T-helper 2 cell (primary cell): ENCODE measurements around the gene APBA2.
"Not testable (repeated sequence)": the region's sequence is repeated elsewhere in the genome, so short reads cannot be mapped to it uniquely, and the experiment has no call there.

Experiments
- DNase-seq, 5 experiments: peaks; one replicate each; pipeline versions ENCODE4 v3.0.0 to v3.0.0-alpha.2; 2012 to 2022

Gene APBA2

DNA sequence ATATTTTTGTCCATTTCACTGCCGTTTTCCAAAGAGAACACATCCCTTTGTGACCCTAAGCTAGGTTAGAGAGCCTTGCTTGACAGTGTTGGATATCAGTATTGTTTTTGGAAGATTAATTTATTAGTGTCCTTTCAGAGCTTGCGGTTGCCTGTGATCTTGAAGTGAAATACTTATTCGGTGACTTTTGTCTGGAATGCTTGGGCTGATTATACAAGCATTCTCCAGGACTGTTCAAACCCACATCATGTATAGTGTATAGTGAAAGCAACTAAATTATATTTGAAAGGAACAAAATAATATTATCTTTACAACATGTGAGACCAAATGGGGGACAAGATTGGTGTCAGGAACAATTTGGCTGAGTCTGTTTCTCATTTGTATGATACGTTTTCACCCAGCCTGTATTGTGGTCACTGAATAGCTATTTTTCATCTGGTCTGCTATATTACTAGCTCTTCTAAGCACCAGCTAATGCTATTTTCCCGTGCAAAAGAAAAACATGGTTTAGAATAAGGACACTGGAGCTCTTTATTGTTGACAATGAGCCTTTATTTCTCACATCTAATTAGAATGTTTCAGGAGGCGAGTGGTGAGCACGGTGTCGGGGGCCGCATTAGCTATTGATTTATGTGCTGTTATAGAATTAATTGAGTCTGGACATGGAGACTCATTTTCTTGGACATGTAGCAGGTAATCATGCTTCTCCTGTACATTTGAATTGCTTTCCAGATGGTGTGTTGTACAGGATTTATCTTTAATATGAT lies 158.1 kb downstream of the APBA2 start:
- DNase-seq, result no peak

DNA sequence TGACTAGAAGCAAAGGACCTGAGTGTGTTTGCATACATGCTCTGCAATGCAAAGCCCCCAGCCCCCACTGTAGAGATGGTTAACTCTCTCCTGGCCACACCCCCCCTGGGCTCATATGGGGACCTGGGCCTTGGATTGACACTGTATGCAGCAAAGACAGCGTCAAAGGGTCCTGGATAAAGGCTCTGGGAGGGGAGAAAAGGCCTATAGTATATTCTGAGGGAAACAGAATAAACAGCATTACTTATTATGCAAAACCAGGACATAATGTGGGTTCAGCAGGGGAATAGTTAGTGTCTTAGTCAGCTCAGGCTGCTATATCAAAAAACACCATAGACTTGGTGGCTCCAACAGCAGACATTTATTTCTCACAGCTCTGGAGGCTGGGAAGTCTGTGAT lies 158.7 kb downstream of the APBA2 start:
- no peak for DNase-seq

DNA sequence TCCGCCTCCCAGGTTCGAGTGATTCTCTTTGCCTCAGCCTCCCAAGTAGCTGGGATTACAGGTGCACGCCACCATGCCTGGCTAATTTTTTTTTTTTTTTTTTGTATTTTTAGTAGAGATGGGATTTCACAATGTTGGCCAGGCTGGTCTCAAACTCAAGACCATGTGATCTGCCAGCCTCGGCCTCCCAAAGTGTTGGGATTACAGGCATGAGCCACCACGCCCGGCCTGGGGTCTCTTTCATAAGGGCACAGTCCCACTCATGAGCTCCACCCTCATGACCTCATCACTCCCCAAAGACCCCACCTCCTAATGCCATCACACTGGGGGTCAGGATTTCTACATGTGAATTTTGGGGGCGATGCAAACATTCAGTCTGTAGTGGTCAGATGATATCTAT lies 159.4 kb downstream of the APBA2 start:
- DNase-seq, result not testable (repeated sequence)

DNA sequence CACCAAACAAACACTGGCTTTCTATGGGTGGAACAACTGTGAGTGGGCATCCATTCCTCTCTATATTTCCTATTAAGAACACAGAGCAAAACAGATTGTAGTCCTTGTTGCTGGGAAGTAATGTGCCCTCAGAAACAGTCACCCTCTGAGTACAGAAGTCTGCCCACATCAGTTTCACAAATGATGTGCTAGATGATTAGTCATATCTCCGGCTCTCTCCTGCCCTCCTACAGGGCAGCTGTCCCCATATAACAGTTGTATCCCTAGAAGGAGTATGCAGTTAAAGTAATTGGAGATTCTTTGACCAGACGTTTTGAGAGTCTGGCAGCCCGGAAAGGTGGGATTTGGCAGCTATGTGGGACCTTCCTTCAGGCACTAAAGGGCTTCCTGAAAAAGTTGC lies 159.9 kb downstream of the APBA2 start:
- DNase-seq, result peak in 1 of 5 experiments; percentile 65

DNA sequence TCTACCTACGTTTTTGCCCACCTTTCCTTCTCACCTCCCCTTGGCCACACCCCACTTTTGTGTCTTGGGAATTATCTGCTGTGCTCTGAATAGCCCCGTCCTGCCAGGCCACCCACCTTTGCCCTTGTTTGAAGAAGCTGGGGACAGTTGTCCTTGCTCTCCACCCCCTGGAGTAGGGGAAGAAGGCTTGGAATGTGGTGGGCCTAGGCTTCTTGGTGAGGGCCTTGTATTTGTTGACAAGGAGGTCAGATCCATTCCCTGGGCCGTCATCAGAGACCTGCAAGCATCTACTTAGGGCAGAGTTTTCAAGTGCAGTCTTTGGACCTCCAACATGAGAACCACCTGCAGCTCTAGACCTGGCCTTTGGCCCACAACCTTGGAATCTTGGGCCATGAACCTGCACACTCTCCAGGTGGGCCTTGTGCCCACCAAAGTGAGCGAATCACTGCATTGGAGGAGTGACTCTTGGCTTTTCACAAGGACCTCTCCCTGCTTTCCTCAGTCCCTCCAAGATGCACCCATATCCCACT lies 160.6 kb downstream of the APBA2 start:
- no peak for DNase-seq

DNA sequence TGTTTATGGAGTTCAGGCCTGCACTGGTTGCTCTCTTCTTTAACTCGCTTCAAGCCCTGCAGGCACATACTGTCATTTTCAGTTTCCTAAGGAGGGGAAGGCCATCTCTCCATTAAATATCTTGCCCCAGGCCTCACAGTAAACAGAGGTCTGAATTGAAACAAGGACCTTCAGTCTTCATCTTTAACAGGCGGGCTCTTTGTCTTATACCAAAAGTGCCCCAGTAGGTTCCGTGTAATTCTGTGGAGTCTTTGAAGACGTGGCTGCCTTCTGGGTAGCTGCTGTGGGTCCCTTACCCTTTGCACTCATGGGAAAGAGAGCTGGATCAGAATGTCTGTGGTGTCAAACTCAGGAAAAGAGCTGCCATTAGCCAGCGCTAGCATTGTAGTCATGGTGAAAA lies 161.2 kb downstream of the APBA2 start:
- DNase-seq, result no peak

DNA sequence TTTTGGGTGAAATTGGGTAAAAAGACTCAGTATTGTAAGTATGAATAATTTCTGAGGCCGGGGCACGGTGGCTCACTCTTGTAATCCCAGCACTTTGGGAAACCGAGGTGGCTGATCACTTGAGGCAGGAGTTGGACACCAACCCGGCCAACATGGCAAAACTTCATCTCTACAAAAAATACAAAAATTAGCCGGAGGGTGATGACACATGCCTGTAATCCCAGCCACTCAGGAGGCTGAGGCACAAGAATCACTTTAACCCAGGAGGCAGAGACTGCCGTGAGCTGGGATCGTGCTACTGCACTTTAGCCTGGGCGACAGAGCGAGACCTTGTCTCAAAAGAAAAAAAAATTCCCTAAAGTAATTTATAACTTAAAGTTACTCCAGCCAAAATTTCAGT lies 162.2 kb downstream of the APBA2 start:
- DNase-seq, result no peak

DNA sequence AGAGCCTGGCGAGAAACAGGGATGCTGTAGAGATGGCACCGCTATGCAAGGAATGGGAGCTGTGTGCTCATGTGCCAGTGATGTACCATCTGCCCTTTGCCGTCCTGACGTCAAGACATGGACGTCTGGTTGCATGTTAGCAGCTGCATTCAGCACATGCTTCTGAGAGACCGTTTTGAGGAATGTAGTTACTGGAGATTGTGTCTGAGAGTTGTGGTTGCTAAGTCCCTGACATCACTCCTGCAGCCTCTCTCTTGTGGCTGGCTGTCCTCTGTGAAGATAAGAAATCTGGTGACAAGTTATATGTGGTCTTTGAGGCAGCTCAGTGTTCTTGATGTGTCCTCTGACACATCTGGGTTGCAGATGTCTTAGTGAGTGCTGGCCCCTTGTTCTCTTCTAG lies 165.1 kb downstream of the APBA2 start:
- peak in 2 of 5 experiments; percentile 7 to 74 for DNase-seq

DNA sequence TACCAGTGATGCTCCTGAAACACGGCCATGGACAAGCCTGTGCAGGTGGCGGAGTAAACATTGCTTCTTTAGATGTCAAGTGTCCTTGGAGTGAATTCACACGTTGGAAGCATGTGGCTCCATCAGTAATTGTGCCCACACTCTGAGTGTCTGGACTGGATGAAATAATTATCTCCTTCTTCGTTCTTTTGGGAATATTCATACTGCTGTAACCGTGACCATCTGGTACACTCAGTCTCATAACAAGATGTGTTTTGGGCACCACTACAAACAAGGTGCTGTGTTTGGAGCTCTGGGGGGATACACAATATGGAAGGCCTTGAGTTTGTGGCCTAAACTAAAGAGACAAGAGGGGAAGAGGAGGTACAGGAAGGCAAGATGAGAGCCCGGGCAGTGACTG lies 165.6 kb downstream of the APBA2 start:
- no peak for DNase-seq

DNA sequence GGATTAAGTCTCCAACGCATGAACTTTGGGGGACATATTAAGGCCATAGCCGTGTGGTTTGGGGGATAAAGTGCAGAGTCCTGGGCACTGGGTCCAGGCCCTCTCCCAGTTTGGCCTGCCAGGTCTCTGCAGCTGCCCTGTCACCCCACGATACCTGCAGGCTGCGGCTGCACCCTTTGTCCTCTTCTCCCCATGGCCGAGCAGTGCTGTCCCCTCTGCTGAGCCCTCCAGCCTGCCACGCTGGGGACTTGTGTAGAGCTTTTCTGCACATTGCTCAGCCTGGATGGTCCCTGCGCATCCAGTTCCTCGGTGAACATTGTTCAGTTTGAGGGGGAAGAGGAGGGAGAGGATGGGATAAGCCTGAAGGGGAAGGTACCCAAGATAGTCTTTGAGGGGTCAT lies 167.2 kb downstream of the APBA2 start:
- no peak for DNase-seq

DNA sequence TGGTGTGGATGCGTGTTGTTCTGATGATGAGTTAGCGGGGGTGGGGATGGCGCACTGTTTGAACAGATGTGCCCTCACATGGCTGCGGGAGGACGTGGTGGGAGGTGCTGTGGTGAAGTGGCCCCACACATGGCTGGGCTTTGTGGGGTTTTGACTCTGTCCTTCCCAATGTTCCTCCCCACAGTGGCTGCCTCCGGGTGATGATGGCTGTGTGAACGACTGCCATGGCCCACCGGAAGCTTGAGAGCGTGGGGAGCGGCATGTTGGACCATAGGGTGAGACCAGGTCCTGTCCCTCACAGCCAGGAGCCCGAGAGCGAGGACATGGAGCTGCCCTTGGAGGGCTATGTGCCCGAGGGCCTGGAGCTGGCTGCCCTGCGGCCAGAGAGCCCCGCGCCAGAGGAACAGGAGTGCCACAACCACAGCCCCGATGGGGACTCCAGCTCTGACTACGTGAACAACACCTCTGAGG lies 167.9 kb downstream of the APBA2 start:
- DNase-seq, result no peak

DNA sequence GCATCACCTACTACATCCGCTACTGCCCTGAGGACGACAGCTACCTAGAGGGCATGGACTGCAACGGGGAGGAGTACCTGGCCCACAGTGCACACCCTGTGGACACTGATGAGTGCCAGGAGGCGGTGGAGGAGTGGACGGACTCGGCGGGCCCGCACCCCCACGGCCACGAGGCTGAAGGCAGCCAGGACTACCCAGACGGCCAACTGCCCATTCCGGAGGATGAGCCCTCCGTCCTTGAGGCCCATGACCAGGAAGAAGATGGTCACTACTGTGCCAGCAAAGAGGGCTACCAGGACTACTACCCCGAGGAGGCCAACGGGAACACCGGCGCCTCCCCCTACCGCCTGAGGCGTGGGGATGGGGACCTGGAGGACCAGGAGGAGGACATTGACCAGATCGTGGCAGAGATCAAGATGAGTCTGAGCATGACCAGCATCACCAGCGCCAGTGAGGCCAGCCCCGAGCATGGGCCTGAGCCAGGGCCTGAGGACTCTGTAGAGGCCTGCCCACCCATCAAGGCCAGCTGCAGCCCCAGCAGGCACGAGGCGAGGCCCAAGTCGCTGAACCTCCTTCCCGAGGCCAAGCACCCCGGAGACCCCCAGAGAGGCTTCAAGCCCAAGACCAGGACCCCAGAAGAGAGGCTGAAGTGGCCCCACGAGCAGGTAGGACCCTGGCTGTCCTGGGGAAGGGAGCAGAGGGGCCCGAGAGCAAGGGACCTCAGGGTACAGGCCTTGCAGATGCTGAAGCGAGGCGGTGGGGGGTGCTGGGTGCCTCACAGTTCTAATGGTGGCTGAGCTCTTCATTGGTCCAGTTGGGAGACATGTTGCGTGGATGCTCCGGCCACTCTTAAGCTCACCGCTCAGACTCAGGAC lies 168.6 kb downstream of the APBA2 start:
- DNase-seq, result no peak

DNA sequence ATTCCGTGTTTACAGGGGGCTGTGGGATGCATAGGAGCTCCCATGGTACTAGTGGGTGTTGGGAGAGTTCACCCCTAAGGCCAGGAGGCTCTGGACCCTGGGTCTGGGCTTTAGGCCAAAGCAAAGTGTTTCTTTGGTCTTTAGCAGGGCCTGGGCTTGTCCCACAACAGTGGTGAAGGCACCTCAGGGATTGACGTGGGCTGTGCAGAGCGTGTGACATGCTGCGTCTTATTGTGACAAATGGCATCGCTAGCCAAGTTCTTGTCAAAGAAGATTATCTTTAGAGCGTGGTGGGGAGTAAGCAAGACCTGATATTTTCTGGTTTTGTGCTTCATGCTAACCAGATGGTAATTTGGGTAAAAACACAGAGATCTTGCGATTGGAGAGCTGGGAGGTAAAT lies 170.1 kb downstream of the APBA2 start:
- no peak for DNase-seq

DNA sequence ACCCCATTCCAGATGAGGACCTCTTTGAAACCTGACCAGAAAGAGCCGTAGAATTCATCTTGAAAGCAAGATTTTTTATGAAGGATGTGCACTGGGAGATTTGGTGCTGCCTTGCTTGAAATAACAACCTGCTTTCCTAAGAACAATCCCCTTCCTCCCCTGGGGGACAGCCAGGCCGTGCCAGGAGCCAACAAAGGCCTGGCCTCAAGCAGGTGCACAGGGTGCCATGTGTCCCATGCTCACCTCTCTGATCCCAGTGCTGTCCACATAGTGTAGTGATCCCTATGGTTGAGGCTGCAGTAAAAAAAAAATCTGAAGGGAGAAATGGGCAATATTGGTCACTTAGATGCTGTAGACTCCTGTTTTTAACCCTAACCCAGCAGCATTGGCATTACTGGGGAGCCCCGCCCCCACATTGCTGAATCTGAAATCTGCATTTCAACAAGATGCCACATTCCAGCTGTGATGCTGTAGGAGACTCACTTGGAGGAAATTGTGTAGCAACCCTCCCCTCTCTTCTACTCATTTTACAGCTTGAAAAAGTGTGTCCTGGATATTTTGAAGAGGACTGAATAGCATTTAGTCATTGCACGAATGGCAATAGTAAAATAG lies 171.2 kb downstream of the APBA2 start:
- DNase-seq, result no peak

DNA sequence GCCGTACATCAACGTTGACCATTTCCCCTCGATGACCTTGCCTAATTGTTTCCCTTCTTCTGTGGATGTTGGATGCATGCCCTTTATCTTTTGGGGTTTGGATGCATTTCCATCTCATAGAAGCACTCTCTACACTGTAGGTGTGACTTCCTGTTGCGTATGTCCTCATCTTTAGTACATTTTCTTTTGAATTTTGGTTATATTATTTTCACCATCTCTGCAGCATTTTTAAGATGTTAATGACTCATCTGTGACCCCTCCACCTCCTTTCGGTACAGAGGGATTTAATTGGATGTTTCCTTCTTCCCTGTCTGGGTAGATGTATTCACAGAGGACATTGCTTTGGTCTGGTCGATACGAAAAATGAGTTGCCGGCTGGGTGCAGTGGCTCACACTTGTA lies 172.1 kb downstream of the APBA2 start:
- DNase-seq, result no peak

DNA sequence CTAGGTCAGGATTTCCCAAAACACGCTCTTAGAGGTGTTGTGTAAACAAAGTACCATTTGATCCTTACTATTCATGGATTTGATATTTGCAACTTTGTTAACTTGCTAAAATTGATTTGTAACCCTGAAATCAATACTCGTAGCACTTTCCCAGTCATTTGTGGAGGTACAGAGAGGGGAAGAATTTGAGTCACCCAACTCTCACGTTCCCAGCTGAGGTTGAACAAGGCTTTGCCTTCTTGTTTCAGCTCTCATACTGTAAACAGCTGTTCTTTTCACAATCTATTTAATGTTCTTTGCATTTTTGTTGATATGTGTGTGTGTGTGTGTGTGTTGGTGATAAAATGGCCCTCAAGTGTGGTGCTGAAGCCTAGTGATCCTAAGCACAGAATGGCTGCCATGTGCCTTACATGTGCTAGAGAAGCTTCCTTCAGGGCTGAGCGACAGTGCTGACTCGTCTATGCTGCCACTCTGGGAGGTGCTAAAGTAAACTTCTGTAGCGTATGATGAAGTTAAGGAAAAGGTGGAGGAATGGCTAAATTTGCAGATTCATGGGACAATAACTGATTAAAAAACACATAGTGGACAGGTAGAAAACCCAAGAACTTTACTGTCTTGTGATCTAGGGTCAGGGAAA lies 173.2 kb downstream of the APBA2 start:
- DNase-seq, result no peak

DNA sequence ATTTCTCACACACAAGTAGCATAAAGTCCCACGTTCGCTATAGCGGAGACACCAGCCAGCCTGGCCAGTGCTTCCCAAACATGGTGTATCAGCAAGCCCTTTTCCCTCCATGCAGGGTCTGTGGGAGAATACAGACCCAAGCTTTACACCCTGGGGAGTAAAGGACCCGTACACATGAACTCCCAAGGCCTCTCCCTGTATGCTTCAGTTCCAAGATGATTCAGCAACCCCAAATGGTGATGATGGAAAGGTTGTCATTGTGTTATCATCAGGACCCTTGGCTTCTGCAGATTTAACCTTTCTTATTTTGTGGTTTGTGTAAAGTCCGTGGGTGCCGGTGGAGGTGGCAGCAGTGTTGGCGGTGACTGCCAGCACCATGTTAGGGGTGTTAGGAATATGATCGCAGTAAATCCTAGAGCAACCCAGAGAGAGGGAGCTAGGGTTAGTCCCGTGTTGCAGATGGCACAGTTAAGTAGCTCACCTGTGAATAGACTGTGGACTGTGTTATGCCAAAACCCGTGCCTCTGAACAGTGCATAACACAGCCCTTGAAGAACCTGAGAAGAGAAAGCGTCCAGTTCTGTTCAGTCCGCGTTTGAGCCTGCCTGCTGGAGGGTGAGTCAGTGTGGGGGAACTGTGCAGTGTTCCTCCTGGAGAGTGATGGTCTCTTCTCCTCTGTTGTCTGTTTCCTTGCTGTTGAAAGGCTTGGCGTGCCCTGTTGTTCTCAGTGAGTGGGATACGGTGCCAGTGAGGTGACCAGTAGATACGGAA lies 174.3 kb downstream of the APBA2 start:
- DNase-seq, result no peak

DNA sequence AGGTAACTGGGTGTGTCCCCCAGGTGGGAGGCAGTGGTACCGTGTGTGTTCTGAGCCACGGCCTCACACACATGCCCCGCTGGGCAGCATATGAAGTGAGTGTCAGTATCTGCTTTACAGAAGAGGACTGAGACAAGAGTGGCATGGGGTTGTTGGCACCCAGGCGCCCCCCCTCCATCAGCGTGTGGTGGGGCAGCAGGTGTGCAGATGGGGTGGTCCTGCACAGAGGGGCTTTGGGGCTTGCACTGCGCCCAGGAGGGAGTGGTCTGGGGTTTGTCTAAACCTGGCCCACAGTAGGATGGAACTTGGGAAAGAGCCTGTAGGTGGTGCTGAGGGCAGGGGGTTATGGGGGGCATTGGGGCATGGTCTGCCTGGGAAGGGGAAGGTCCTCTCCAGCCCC lies 176.0 kb downstream of the APBA2 start:
- no peak for DNase-seq

DNA sequence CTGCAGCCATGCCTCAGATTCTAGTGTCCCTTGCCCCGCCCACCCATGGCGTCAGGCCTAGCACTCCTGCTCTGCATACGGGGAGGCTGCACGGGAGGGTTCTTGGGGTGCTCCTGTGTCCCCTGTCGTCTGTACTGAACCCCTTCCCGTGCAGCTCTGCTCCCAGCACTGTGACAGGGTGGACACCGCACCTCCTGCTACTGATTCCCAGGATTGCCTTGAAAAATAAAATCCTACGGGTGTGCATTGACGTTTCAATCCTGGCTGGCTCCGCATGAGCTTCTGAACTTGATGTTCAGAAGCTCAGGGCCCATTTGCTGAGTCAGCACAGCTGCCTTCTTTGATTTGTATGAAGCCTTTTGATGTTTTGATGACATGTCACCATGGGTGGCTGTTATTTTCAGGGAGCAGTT lies 176.4 kb downstream of the APBA2 start:
- DNase-seq, result no peak

DNA sequence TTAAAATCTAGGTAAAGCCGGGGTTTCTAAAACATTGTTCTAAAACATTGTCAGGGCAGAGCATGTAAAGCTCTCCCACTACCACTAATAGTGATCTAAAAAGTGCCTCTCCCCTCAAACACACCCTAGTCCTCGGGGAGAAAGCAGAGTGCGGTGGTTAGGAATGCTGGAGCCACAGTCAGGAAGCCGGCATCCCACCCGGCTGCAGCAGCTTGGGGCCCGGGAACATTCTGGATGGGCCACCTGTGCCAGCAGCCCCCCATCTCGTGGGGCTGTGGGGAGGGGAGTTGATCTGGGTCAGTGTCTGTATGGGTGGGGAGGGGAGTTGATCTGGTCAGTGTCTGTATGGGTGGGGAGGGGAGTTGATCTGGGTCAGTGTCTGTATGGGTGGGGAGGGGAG lies 176.9 kb downstream of the APBA2 start:
- no peak for DNase-seq

DNA sequence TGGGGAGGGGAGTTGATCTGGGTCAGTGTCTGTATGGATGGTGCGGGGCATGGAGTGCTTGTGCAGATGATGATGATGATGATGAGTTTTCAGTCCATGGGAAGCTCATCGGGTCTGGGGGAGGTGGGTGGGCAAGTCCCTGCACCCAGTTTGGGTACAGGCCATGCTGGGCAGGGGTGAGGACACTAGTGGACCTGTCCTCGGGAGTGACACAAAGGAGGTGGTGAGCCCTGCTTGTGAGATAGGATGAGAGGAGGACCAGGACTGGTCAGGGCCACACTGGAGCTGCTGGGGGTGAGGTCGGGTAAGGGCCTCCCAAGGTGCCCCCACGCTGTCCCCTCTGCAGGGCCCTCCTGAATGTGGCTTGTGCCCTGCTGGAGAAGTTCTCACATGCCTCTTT lies 177.9 kb downstream of the APBA2 start:
- no peak for DNase-seq

DNA sequence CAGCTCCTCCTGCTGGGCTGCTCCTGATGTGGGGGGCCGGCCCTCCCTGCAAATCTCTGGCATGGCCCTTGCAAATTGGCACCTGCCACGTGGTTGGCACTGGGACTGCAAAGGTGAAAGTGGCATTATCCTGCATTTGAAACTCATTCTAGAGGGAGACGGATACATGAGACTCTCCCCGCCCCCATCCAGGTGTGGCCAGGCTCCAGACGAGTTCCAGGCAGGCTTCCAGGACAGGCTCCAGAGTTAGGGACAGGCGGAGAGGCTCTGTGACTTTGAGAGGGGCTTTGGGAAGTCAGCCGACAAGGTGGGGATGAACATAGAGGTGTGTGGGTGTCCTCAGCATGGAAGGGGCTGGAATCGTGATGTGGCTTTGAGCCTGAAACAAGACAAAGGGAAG lies 178.5 kb downstream of the APBA2 start:
- no peak for DNase-seq
